Transverse colon (tissue), 4 donors: Measurements from ENCODE around the gene HPGDS. TPM values are rescaled to one million over a fixed set of nuclear protein-coding genes. Genes with fewer than 3 reads are reported as not detected.

Experiments
- DNase-seq: peaks from one replicate; pipeline ENCODE4 v3.0.0-alpha.2; 2019
- H3K27ac ChIP-seq, 4 donors: fragments of 200-600 bp; sonication (generic); 2 replicates each; pipeline ENCODE4 v1.5.1; 2016 to 2018; ENCODE audit warnings: inconsistent platforms in 4 of 4
- H3K27me3 ChIP-seq: fragments of 200-600 bp; sonication (generic); 2 replicates; pipeline ENCODE4 v1.5.1; 2017; ENCODE audit warnings: inconsistent platforms
- H3K36me3 ChIP-seq, 4 donors: fragments of 200-600 bp; sonication (generic); 2 replicates each; pipeline ENCODE4 v1.5.1; 2017 to 2019; ENCODE audit warnings: inconsistent platforms in 4 of 4
- H3K4me1 ChIP-seq, 4 donors: fragments of 200-600 bp; sonication (generic); 2 replicates each; pipeline ENCODE4 v1.5.1; 2017 to 2020; ENCODE audit warnings: inconsistent platforms in 4 of 4
- H3K4me3 ChIP-seq, 4 donors: fragments of 200-600 bp; sonication (generic); 1 replicate in 1 of 4; 2 replicates in 3 of 4; pipeline versions ENCODE4 v1.5.1 to v1.6.1; 2017 to 2019; ENCODE audit warnings: inconsistent platforms in 4 of 4
- H3K9me3 ChIP-seq, 2 donors: fragments of 200-600 bp; sonication (generic); 2 replicates each; pipeline ENCODE4 v1.5.1; 2017 to 2019; ENCODE audit warnings: inconsistent platforms in 2 of 2
- CTCF ChIP-seq, 5 experiments: fragments of 200-600 bp in 3 of 5; fragments of 450-650 bp in 2 of 5; sonication (generic) in 3 of 5; IDR thresholded peaks; 1 replicate in 2 of 5; 2 replicates in 3 of 5; pipeline ENCODE4 v1.5.1; 2016 to 2017; ENCODE audit warnings: antibody characterized with exemption in 5 of 5, inconsistent platforms in 3 of 5, mild to moderate bottlenecking in 2 of 5, moderate library complexity in 1 of 5
- EP300 ChIP-seq: sonication (generic); formaldehyde crosslinking; IDR thresholded peaks from one replicate; pipeline ENCODE4 v1.6.1; 2017; ENCODE audit warnings: antibody characterized with exemption, low read depth
- POLR2A ChIP-seq: fragments of 450-650 bp; IDR thresholded peaks from one replicate; pipeline ENCODE4 v1.6.1; 2016; ENCODE audit warnings: antibody characterized with exemption, mild to moderate bottlenecking, moderate library complexity
- POLR2AphosphoS5 ChIP-seq, 3 donors: sonication (generic); formaldehyde crosslinking; IDR thresholded peaks; one replicate each; pipeline ENCODE4 v1.6.1; 2016; ENCODE audit warnings: antibody characterized with exemption in 3 of 3
- WGBS, 2 donors: methylation state at CpG; one replicate each; pipeline ENCODE4 v1.1.5; 2018; ENCODE audit warnings: low coverage in 1 of 2; 5-methylcytosine and 5-hydroxymethylcytosine counted together
- in situ Hi-C, 4 donors: fragments of 200-750 bp; cut with MboI; loops; one replicate each; pipeline versions ENCODE4 v1.15.0 to v1.15.1; 2017; ENCODE audit warnings: low sequenced_read_pairs in 3 of 4, low pct_ligation_motif_present in 1 of 4, low pct_unique_long_range_greater_than_20kb in 1 of 4
- intact Hi-C: fragments of 100-400 bp; cut with DNase I; formaldehyde crosslinking; loops from one replicate; pipeline ENCODE4 v1.15.1; 2023; ENCODE audit warnings: low total_unique reads
- total RNA-seq, 4 donors: library from RNA; depleted of rRNA; stranded (reverse); fragments of >200 nt; gene quantifications; one replicate each; pipeline ENCODE4 v1.1.0, GENCODE V29; 2016

Gene HPGDS
- total RNA-seq, 4 donors from 2014 or later, result 1.4 to 6.0 (median 3.5) TPM; not detected in 1

GRCh38 chr4:94285666-94286065, 57.0 kb downstream of the HPGDS start:
- no peaks in the 10 kb centered on the region for H3K9me3 ChIP-seq
- WGBS, 2 donors, result 95 to 98% methylated on average over 4 of the region's 4 CpGs
- TF ChIP-seq POLR2A (no peak), CTCF (IDR thresholded peaks at IDR 0.05) (no peak), EP300 (no peak), POLR2AphosphoS5 (IDR thresholded peaks at IDR 0.05) (no peak)
- H3K27ac ChIP-seq, result no peak overlapping the region
- in situ Hi-C loops, result no loop called here
- H3K4me1 ChIP-seq, result peaks cover 0 to 3% (median 0%) of the 10 kb centered on the region in 4 donors
- no peaks in the 10 kb centered on the region for H3K27me3 ChIP-seq
- no peak for DNase-seq
- H3K36me3 ChIP-seq, result peaks cover 0 to 45% (median 21%) of the 10 kb centered on the region in 4 donors
- intact Hi-C loops, result loop anchor here (5.0 kb wide), 1 partner anchor 288 kb away; no protein-coding TSS in a partner anchor
- no peak overlapping the region for H3K4me3 ChIP-seq

- Histone ChIP-seq H3K27ac (no peak overlapping the region), H3K4me3 (no peak overlapping the region), H3K36me3 (peaks cover 0 to 48% (median 23%) of the 10 kb centered on the region in 4 donors), H3K4me1 (peaks cover 0 to 3% (median 0%) of the 10 kb centered on the region in 4 donors), H3K9me3 (no peaks in the 10 kb centered on the region), H3K27me3 (no peaks in the 10 kb centered on the region)
- 66 to 80% methylated on average over 1 of the region's 1 CpG for WGBS, 2 donors
- TF ChIP-seq EP300, result no peak
- TF ChIP-seq POLR2A, result no peak
- no peak for TF ChIP-seq CTCF (IDR thresholded peaks at IDR 0.05)
- no peak for TF ChIP-seq POLR2AphosphoS5 (IDR thresholded peaks at IDR 0.05)
- intact Hi-C loops, result loop anchor here (5.0 kb wide), 1 partner anchor 288 kb away; no protein-coding TSS in a partner anchor
- in situ Hi-C loops, result no loop called here
- no peak for DNase-seq
These were observed 57.7 kb downstream of the HPGDS start for GRCh38 chr4:94284889-94285288.

GRCh38 chr4:94278781-94279180, 63.9 kb downstream of the HPGDS start:
- no peaks in the 10 kb centered on the region for H3K4me1 ChIP-seq
- DNase-seq, result no peak
- H3K27ac ChIP-seq, result no peak overlapping the region
- intact Hi-C loops (no loop called here), in situ Hi-C loops (no loop called here)
- TF ChIP-seq CTCF (IDR thresholded peaks at IDR 0.05), result no peak
- no peak for TF ChIP-seq POLR2AphosphoS5 (IDR thresholded peaks at IDR 0.05)
- no peak for TF ChIP-seq EP300
- peaks cover 0 to 86% (median 38%) of the 10 kb centered on the region in 4 donors for H3K36me3 ChIP-seq
- WGBS, 2 donors, result 96 to 97% methylated on average over 2 of the region's 2 CpGs
- H3K27me3 ChIP-seq, result no peaks in the 10 kb centered on the region
- H3K4me3 ChIP-seq, result no peak overlapping the region
- H3K9me3 ChIP-seq, result no peaks in the 10 kb centered on the region

GRCh38 chr4:94277534-94277933, 65.1 kb downstream of the HPGDS start:
- Histone ChIP-seq H3K27me3 (no peaks in the 10 kb centered on the region), H3K9me3 (no peaks in the 10 kb centered on the region), H3K27ac (no peak overlapping the region), H3K4me3 (no peak overlapping the region), H3K4me1 (no peaks in the 10 kb centered on the region), H3K36me3 (peaks cover 0 to 86% (median 32%) of the 10 kb centered on the region in 4 donors)
- in situ Hi-C loops (no loop called here), intact Hi-C loops (no loop called here)
- 68 to 80% methylated on average over 3 of the region's 3 CpGs for WGBS, 2 donors
- no peak for TF ChIP-seq POLR2AphosphoS5 (IDR thresholded peaks at IDR 0.05)
- no peak for TF ChIP-seq CTCF (IDR thresholded peaks at IDR 0.05)
- no peak for TF ChIP-seq EP300
- no peak for TF ChIP-seq POLR2A
- no peak for DNase-seq
